Measurements from ENCODE around the gene FDX2.

- no peak for TF ChIP-seq CTCF (IDR thresholded peaks at IDR 0.05)
- TF ChIP-seq POLR2AphosphoS5 (IDR thresholded peaks at IDR 0.05): no peak
Observed at GRCh38 chr19:10339977-10340376, 24.2 kb upstream of the FDX2 start.
